Measurements from ENCODE around the gene GAS2L2.

DNA sequence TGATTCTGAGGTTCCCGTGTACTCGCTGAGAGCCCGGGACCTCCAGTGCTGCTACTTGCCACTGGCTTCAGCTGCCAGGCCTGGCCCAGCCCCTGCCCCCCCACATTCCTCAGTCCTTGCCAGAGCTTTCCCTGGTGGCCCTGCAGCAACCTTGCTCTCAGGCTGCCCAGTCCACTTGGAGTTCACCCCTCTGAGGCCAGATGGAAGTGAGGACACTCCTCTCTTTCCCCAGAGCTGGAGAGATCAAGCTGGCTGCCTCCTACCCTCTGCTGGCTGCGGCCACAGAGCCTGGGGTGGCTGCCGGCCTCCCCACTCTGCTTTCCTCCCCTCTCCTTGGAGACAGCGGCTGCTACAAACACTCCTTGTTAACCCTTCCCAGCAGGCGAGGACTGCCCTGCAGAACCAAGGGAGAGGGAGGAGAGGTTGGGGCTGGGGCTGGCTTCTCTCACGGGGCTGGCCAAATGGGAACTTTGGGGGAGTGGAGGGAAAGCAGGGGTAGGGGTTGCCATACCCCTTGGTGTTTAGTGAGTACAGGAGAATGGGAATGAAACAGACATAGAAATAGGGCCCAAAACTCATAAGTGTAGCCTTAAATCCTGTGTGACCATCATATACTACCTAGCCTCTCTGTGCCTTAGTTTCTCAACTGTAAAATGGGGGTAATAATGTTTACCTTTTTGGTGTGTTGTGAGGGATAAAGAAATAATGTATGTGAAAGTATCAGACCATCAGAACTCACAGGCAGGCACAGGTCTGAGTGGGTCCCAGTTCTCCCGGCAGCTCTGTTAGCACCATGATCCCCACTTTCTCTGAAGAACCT is at the start of gene GAS2L2:
- TF ChIP-seq YY1 (IDR thresholded peaks at IDR 0.05; ENCODE audit: insufficient read depth, insufficient read length) (no peak), SUZ12 (IDR thresholded peaks at IDR 0.05; ENCODE audit: extremely low read depth, insufficient read depth, insufficient read length) (no peak)
